Neural cell (in vitro differentiated cells): ENCODE data around the gene TOMM22. TPM values are rescaled to one million over a fixed set of nuclear protein-coding genes. Genes with fewer than 3 reads are reported as not detected.

Experiments
- H2AFZ ChIP-seq: fragments of 200-600, 300-800 bp; sonication (generic), shearing (Covaris generic); 2 replicates; pipeline ENCODE4 v1.6.0; 2014; ENCODE audit warnings: low read depth, mild to moderate bottlenecking, antibody characterized with exemption, low read length, moderate library complexity
- H3F3A ChIP-seq: fragments of 200-600 bp; shearing (Covaris generic); 2 replicates; pipeline ENCODE4 v1.6.1; 2016; ENCODE audit warnings: mild to moderate bottlenecking, moderate library complexity, mixed read lengths, antibody characterized with exemption, low read length; ENCODE audit not compliant: insufficient read depth, poor library complexity, severe bottlenecking
- H3K27ac ChIP-seq: fragments of 200-600, 300-800 bp; sonication (generic), shearing (Covaris generic); 2 replicates; pipeline ENCODE4 v1.5.1; 2014; ENCODE audit warnings: mild to moderate bottlenecking, low read length, moderate library complexity
- H3K27me3 ChIP-seq: fragments of 300-800, 200-600 bp; sonication (generic), shearing (Covaris generic); 2 replicates; pipeline ENCODE4 v1.6.0; 2014; ENCODE audit warnings: mild to moderate bottlenecking, low read depth, low read length, moderate library complexity; ENCODE audit not compliant: insufficient read depth
- H3K36me3 ChIP-seq: fragments of 300-800, 200-600 bp; sonication (generic), shearing (Covaris generic); 2 replicates; pipeline ENCODE4 v1.5.1; 2014; ENCODE audit warnings: mild to moderate bottlenecking, antibody characterized with exemption, low read length, moderate library complexity; ENCODE audit not compliant: insufficient read depth
- H3K4me2 ChIP-seq: fragments of 300-800, 200-600 bp; sonication (generic), shearing (Covaris generic); 2 replicates; pipeline ENCODE4 v1.6.0; 2014; ENCODE audit warnings: mild to moderate bottlenecking, low read length
- H3K4me3 ChIP-seq: fragments of 300-800, 200-600 bp; sonication (generic), shearing (Covaris generic); 2 replicates; pipeline ENCODE4 v1.5.1; 2014; ENCODE audit warnings: mild to moderate bottlenecking, low read length, moderate library complexity
- H3K79me2 ChIP-seq: fragments of 200-600 bp; shearing (Covaris generic); replicated peaks from 2 replicates; pipeline ENCODE4 v1.6.0; 2014; ENCODE audit warnings: mild to moderate bottlenecking, low read length, moderate library complexity; ENCODE audit not compliant: insufficient read depth
- H3K9ac ChIP-seq: fragments of 300-800, 200-600 bp; sonication (generic), shearing (Covaris generic); 2 replicates; pipeline ENCODE4 v1.6.1; 2016; ENCODE audit warnings: mild to moderate bottlenecking, low read length, mixed read lengths
- H3K9me2 ChIP-seq: fragments of 200-600 bp; shearing (Covaris generic); 2 replicates; pipeline ENCODE4 v1.6.1; 2016; ENCODE audit warnings: mild to moderate bottlenecking, low read length, mixed read lengths; ENCODE audit not compliant: insufficient read depth
- H3K9me3 ChIP-seq: fragments of 200-600, 300-800 bp; sonication (generic), shearing (Covaris generic); 2 replicates; pipeline ENCODE4 v1.6.1; 2016; ENCODE audit warnings: mild to moderate bottlenecking, mixed run types, low read length, moderate library complexity, mixed read lengths
- H4K20me1 ChIP-seq: fragments of 200-600 bp; shearing (Covaris generic); 2 replicates; pipeline ENCODE4 v1.6.1; 2016; ENCODE audit warnings: mild to moderate bottlenecking, mixed run types; ENCODE audit not compliant: insufficient read depth
- EP300 ChIP-seq: fragments of 450-650 bp; conservative IDR thresholded peaks from 2 replicates; pipeline ENCODE4 v1.6.1; 2014; ENCODE audit warnings: antibody characterized with exemption, mild to moderate bottlenecking, moderate library complexity; ENCODE audit not compliant: poor library complexity, severe bottlenecking
- EZH2 ChIP-seq: fragments of 200-600, 300-800 bp; shearing (Covaris generic), sonication (generic); IDR thresholded peaks from 2 replicates; pipeline ENCODE4 v1.6.1; 2014; ENCODE audit warnings: antibody characterized with exemption, low read length, borderline replicate concordance, mild to moderate bottlenecking; ENCODE audit not compliant: insufficient read depth, poor library complexity, severe bottlenecking
- MXI1 ChIP-seq: fragments of 450-650 bp; conservative IDR thresholded peaks from 2 replicates; pipeline ENCODE4 v1.6.1; 2014; ENCODE audit warnings: antibody characterized with exemption, mild to moderate bottlenecking; ENCODE audit not compliant: poor library complexity, severe bottlenecking
- POLR2AphosphoS5 ChIP-seq: IDR thresholded peaks from 2 replicates; pipeline ENCODE4 v1.6.1; 2012
- RAD21 ChIP-seq: fragments of 450-650 bp; conservative IDR thresholded peaks from 2 replicates; pipeline ENCODE4 v1.6.1; 2014; ENCODE audit warnings: antibody characterized with exemption, mild to moderate bottlenecking, moderate library complexity
- SMC3 ChIP-seq: fragments of 450-650 bp; conservative IDR thresholded peaks from 2 replicates; pipeline ENCODE4 v1.6.1; 2014; ENCODE audit warnings: antibody characterized with exemption, mild to moderate bottlenecking, moderate library complexity; ENCODE audit not compliant: poor library complexity
- TAF1 ChIP-seq: IDR thresholded peaks from 2 replicates; pipeline ENCODE4 v1.6.1; 2012; ENCODE audit warnings: low read depth
- polyA plus RNA-seq: library from polyadenylated mRNA; depleted of rRNA; stranded (reverse); fragments of >200 nt; gene quantifications from 2 replicates; pipeline ENCODE4 v1.2.3, GENCODE V29; 2014
- TF ChIP-seq, protein P1 (sequence below): IDR thresholded peaks from 2 replicates; pipeline ENCODE4 v1.6.1; 2012; ENCODE audit warnings: borderline replicate concordance
- TF ChIP-seq, protein P2 (sequence below): fragments of 450-650 bp; IDR thresholded peaks from 2 replicates; pipeline ENCODE4 v1.5.1; 2014; ENCODE audit warnings: antibody characterized with exemption, mild to moderate bottlenecking, moderate library complexity; ENCODE audit not compliant: poor library complexity, severe bottlenecking

TOMM22 gene
- polyA plus RNA-seq, 1 donor from 2014 or later: 112 TPM

DNA sequence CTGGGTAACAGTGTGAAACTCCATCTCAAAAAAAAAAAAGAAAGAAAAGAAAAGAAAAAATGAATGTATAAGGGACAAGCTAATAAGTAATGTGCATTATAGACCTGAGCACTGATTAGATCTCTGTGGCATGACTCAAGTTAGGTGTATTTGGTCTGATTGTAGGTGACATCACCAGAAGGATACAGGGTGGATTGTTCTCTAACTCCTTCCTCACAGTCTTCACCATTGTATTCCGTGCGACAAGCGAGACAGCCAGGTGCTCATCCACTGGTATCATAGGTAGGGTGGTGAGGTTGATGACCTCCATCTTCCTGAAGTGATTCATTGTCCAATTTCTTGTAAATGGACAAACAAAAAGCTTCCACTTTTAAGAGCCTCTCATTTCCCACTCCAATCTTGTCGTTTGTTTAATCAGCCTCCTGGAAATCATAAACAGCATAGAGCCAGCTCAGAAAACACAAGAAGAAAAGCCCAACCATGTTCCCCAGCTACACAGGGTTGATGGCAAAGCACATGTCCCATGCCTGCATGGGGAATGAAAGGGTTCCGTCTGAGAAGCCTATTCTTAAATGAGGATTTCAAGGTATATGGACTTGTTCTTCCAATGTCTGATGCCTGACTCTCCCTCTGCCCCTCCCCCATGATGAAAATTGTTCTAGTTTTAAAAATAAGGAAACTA is 31.8 kb upstream of the TOMM22 start:
- no peak overlapping the region for H2AFZ ChIP-seq
- no peaks in the 10 kb centered on the region for H3K9me3 ChIP-seq
- H3K27me3 ChIP-seq: no peaks in the 10 kb centered on the region
- H3K9me2 ChIP-seq: no peaks in the 10 kb centered on the region
- H3K9ac ChIP-seq: no peak overlapping the region
- TF ChIP-seq, protein P1, sequence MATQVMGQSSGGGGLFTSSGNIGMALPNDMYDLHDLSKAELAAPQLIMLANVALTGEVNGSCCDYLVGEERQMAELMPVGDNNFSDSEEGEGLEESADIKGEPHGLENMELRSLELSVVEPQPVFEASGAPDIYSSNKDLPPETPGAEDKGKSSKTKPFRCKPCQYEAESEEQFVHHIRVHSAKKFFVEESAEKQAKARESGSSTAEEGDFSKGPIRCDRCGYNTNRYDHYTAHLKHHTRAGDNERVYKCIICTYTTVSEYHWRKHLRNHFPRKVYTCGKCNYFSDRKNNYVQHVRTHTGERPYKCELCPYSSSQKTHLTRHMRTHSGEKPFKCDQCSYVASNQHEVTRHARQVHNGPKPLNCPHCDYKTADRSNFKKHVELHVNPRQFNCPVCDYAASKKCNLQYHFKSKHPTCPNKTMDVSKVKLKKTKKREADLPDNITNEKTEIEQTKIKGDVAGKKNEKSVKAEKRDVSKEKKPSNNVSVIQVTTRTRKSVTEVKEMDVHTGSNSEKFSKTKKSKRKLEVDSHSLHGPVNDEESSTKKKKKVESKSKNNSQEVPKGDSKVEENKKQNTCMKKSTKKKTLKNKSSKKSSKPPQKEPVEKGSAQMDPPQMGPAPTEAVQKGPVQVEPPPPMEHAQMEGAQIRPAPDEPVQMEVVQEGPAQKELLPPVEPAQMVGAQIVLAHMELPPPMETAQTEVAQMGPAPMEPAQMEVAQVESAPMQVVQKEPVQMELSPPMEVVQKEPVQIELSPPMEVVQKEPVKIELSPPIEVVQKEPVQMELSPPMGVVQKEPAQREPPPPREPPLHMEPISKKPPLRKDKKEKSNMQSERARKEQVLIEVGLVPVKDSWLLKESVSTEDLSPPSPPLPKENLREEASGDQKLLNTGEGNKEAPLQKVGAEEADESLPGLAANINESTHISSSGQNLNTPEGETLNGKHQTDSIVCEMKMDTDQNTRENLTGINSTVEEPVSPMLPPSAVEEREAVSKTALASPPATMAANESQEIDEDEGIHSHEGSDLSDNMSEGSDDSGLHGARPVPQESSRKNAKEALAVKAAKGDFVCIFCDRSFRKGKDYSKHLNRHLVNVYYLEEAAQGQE: no peak
- TF ChIP-seq, protein P2, sequence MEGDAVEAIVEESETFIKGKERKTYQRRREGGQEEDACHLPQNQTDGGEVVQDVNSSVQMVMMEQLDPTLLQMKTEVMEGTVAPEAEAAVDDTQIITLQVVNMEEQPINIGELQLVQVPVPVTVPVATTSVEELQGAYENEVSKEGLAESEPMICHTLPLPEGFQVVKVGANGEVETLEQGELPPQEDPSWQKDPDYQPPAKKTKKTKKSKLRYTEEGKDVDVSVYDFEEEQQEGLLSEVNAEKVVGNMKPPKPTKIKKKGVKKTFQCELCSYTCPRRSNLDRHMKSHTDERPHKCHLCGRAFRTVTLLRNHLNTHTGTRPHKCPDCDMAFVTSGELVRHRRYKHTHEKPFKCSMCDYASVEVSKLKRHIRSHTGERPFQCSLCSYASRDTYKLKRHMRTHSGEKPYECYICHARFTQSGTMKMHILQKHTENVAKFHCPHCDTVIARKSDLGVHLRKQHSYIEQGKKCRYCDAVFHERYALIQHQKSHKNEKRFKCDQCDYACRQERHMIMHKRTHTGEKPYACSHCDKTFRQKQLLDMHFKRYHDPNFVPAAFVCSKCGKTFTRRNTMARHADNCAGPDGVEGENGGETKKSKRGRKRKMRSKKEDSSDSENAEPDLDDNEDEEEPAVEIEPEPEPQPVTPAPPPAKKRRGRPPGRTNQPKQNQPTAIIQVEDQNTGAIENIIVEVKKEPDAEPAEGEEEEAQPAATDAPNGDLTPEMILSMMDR: no peak
- TF ChIP-seq MXI1: no peak
- no peak for TF ChIP-seq SMC3
- no peak for TF ChIP-seq TAF1
- TF ChIP-seq EP300: no peak
- TF ChIP-seq POLR2AphosphoS5: no peak
- TF ChIP-seq EZH2: no peak
- no peak for TF ChIP-seq RAD21
- H3K4me2 ChIP-seq: no peak overlapping the region
- H3K27ac ChIP-seq: no peak overlapping the region
- peaks cover 4% of the 10 kb centered on the region for H3K36me3 ChIP-seq
- no peaks in the 10 kb centered on the region for H4K20me1 ChIP-seq
- H3K4me3 ChIP-seq: no peak overlapping the region
- H3K79me2 ChIP-seq: no peaks in the 10 kb centered on the region
- no peaks in the 10 kb centered on the region for H3F3A ChIP-seq

DNA sequence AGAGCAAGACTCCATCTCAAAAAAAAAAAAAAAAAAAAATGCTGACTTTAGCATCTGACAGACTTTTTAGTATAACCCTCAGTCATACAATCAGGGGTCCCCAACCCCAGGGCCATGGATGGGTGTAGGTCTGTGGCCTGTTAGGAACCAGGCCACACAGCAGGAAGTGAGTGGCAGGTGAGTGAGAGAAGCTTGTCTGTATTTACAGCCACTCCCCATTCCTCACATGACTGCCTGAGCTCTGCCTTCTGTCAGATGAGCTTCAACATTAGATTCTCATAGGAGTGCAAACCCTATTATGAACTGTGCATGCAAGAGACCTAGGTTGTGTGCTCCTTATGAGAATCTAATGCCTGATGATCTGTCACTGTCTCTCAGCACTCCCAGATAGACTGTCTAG is 28.9 kb upstream of the TOMM22 start:
- Histone ChIP-seq H4K20me1 (no peaks in the 10 kb centered on the region), H3K9me2 (no peaks in the 10 kb centered on the region), H3K9me3 (no peaks in the 10 kb centered on the region), H3K9ac (no peak overlapping the region), H3K4me2 (no peak overlapping the region), H3K27me3 (no peaks in the 10 kb centered on the region), H3K27ac (no peak overlapping the region), H2AFZ (no peak overlapping the region), H3K36me3 (peaks cover under 1% of the 10 kb centered on the region), H3K4me3 (no peak overlapping the region), H3F3A (no peaks in the 10 kb centered on the region), H3K79me2 (peaks cover 16% of the 10 kb centered on the region)
- TF ChIP-seq EP300 (no peak), MXI1 (no peak), EZH2 (no peak), SMC3 (no peak), RAD21 (no peak), POLR2AphosphoS5 (no peak), TAF1 (no peak)
- TF ChIP-seq, protein P1: no peak
- TF ChIP-seq, protein P2: no peak
